ENCODE results near the gene CCDC70.

DNA sequence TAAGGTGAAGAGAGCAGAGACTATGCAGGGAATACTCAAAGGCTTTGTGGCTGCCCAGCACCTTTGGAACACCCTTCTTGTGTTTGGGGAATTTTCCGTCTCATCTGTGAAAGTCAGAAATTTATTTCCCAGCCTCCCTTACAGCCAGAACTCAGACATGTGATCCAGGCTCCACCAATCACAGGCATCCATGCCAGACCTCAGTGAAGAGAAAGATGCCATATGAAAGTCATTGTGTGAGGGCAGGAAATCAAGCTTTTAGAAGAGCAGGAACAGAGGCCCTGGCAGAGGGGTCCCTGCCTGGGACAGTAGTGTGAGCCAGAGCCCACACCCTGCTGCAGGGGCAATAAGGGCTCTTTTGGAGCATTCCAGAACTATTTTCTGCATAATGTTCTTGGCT lies 12.1 kb downstream of the CCDC70 start:
- TF ChIP-seq POLR2A (IDR thresholded peaks at IDR 0.05) (no peak), CTCF (IDR thresholded peaks at IDR 0.05) (no peak)
